HCT116 (cell line): ENCODE results near the gene DHX34.
"Not testable (repeated sequence)": the region's sequence is repeated elsewhere in the genome, so short reads cannot be mapped to it uniquely, and the experiment has no call there.

Source experiments
- CEBPB ChIP-seq: IDR thresholded peaks from 2 replicates; pipeline ENCODE4 v1.6.1; 2012; ENCODE audit warnings: low read depth
- CTCF ChIP-seq, 3 experiments: fragments of 200-600 bp in 1 of 3; sonication (generic) in 1 of 3; IDR thresholded peaks in 2 of 3; conservative IDR thresholded peaks in 1 of 3; 2 replicates each; pipeline ENCODE4 v1.5.1; 2012 to 2017; ENCODE audit warnings: low read depth in 2 of 3, low read length in 2 of 3, antibody characterized with exemption in 1 of 3, borderline replicate concordance in 1 of 3, control low read depth in 1 of 3, mild to moderate bottlenecking in 1 of 3, mixed read lengths in 1 of 3, mixed run types in 1 of 3, moderate library complexity in 1 of 3; ENCODE audit not compliant: insufficient read depth in 1 of 3
- EGR1 ChIP-seq: IDR thresholded peaks from 2 replicates; pipeline ENCODE4 v1.6.1; 2012; ENCODE audit warnings: low read depth
- EZH2 ChIP-seq: fragments of 200-600 bp; sonication (generic); IDR thresholded peaks from 2 replicates; pipeline ENCODE4 v1.6.1; 2017; ENCODE audit warnings: antibody characterized with exemption, mixed run types
- EZH2phosphoT487 ChIP-seq: fragments of 200-600 bp; IDR thresholded peaks from 2 replicates; pipeline ENCODE4 v1.6.1; 2018; ENCODE audit warnings: antibody characterized with exemption, borderline replicate concordance
- JUND ChIP-seq: IDR thresholded peaks from 2 replicates; pipeline ENCODE4 v1.6.1; 2012
- POLR2A ChIP-seq: IDR thresholded peaks from 2 replicates; pipeline ENCODE4 v1.7.0; 2011; ENCODE audit warnings: borderline replicate concordance; ENCODE audit not compliant: insufficient read depth, insufficient read length; ENCODE audit errors: extremely low read depth
- POLR2AphosphoS5 ChIP-seq: IDR thresholded peaks from 2 replicates; pipeline ENCODE4 v1.6.1; 2011; ENCODE audit warnings: mild to moderate bottlenecking, low read depth, low read length, moderate library complexity
- RAD21 ChIP-seq: IDR thresholded peaks from 2 replicates; pipeline ENCODE4 v1.6.1; 2012; ENCODE audit warnings: low read depth, mild to moderate bottlenecking
- YY1 ChIP-seq: IDR thresholded peaks from 2 replicates; pipeline ENCODE4 v1.6.1; 2011; ENCODE audit warnings: low read length, low read depth, moderate library complexity, mild to moderate bottlenecking; ENCODE audit not compliant: insufficient replicate concordance; ENCODE audit errors: extremely low read depth
- TF ChIP-seq, protein P1 (sequence below): IDR thresholded peaks from 2 replicates; pipeline ENCODE4 v1.6.1; 2012

GRCh38 chr19:47386582-47386981 lies 37.5 kb downstream of the DHX34 start:
- TF ChIP-seq CTCF (IDR thresholded peaks at IDR 0.05 in 2 of 3, conservative IDR thresholded peaks at IDR 0.05 in 1 of 3; ENCODE audit: borderline replicate concordance in 1 of 3, insufficient read depth in 1 of 3, low read depth in 2 of 3, low read length in 2 of 3); POLR2AphosphoS5; RAD21; CEBPB; POLR2A; EZH2; EGR1; JUND; YY1; EZH2phosphoT487: not testable (repeated sequence)
- TF ChIP-seq, protein P1, sequence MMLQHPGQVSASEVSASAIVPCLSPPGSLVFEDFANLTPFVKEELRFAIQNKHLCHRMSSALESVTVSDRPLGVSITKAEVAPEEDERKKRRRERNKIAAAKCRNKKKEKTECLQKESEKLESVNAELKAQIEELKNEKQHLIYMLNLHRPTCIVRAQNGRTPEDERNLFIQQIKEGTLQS: not testable (repeated sequence)
